Liver (tissue), 9 donors: Measurements from ENCODE around the gene SAYSD1. TPM values are rescaled to one million over a fixed set of nuclear protein-coding genes. Genes with fewer than 3 reads are reported as not detected.

Experiments used
- DNase-seq: peaks from one replicate; pipeline ENCODE4 v3.0.0-alpha.2; 2017; ENCODE audit warnings: low spot score
- H3K27ac ChIP-seq, 2 donors: one replicate each; pipeline ENCODE4 v1.7.0; 2013; ENCODE audit warnings: inconsistent platforms in 2 of 2, low read length in 2 of 2, control low read depth in 1 of 2, low read depth in 1 of 2, mild to moderate bottlenecking in 1 of 2
- H3K27me3 ChIP-seq, 4 donors: one replicate each; pipeline versions ENCODE4 v1.6.1 to v1.7.0; 2013; ENCODE audit warnings: low read length in 3 of 4, inconsistent platforms in 1 of 4, mild to moderate bottlenecking in 1 of 4, moderate library complexity in 1 of 4; ENCODE audit not compliant: control insufficient read depth in 4 of 4, insufficient read depth in 4 of 4
- H3K36me3 ChIP-seq, 4 donors: one replicate each; pipeline versions ENCODE4 v1.6.1 to v1.7.0; 2013; ENCODE audit warnings: low read length in 3 of 4, mild to moderate bottlenecking in 3 of 4, low read depth in 1 of 4, moderate library complexity in 1 of 4; ENCODE audit not compliant: control insufficient read depth in 4 of 4, insufficient read depth in 3 of 4
- H3K4me1 ChIP-seq, 4 donors: one replicate each; pipeline versions ENCODE4 v1.6.1 to v1.7.0; 2013; ENCODE audit warnings: low read length in 3 of 4, mild to moderate bottlenecking in 3 of 4, moderate library complexity in 1 of 4; ENCODE audit not compliant: control insufficient read depth in 4 of 4, insufficient read depth in 4 of 4
- H3K4me3 ChIP-seq, 3 donors: one replicate each; pipeline versions ENCODE4 v1.6.1 to v1.7.0; 2013; ENCODE audit warnings: low read length in 3 of 3, control low read depth in 1 of 3, low read depth in 1 of 3, mild to moderate bottlenecking in 1 of 3
- H3K9ac ChIP-seq, 2 donors: one replicate each; pipeline ENCODE4 v1.7.0; 2013; ENCODE audit warnings: low read length in 2 of 2, mild to moderate bottlenecking in 2 of 2, moderate library complexity in 2 of 2, control low read depth in 1 of 2, low read depth in 1 of 2
- H3K9me3 ChIP-seq, 4 donors: one replicate each; pipeline versions ENCODE4 v1.6.1 to v1.7.0; 2013; ENCODE audit warnings: low read length in 3 of 4; ENCODE audit not compliant: control insufficient read depth in 4 of 4
- CTCF ChIP-seq: fragments of 150-350 bp; IDR thresholded peaks from 2 replicates; pipeline ENCODE4 v1.5.1; 2017; ENCODE audit warnings: improper control_type of control experiment, low read depth, low read length; ENCODE audit not compliant: missing input control
- EGR1 ChIP-seq, 2 donors: IDR thresholded peaks; 2 replicates each; pipeline ENCODE4 v1.6.1; 2016 to 2018; ENCODE audit warnings: antibody characterized with exemption in 2 of 2, low read depth in 2 of 2
- FOXA1 ChIP-seq: IDR thresholded peaks from 2 replicates; pipeline ENCODE4 v1.6.1; 2016; ENCODE audit warnings: antibody characterized with exemption
- FOXA2 ChIP-seq: IDR thresholded peaks from 2 replicates; pipeline ENCODE4 v1.6.1; 2016; ENCODE audit warnings: antibody characterized with exemption
- GABPA ChIP-seq, 2 donors: IDR thresholded peaks in 1 of 2; conservative IDR thresholded peaks in 1 of 2; 2 replicates each; pipeline ENCODE4 v1.6.1; 2016; ENCODE audit warnings: antibody characterized with exemption in 2 of 2, mild to moderate bottlenecking in 1 of 2, moderate library complexity in 1 of 2
- HNF4A ChIP-seq, 2 donors: conservative IDR thresholded peaks; 2 replicates each; pipeline ENCODE4 v1.6.1; 2016; ENCODE audit warnings: antibody characterized with exemption in 2 of 2, mild to moderate bottlenecking in 2 of 2
- JUND ChIP-seq, 2 donors: IDR thresholded peaks; 2 replicates each; pipeline ENCODE4 v1.6.1; 2016; ENCODE audit warnings: antibody characterized with exemption in 2 of 2
- MAX ChIP-seq: IDR thresholded peaks from 2 replicates; pipeline ENCODE4 v1.6.1; 2016; ENCODE audit warnings: antibody characterized with exemption
- NR2F2 ChIP-seq: IDR thresholded peaks from 2 replicates; pipeline ENCODE4 v1.6.1; 2016; ENCODE audit warnings: antibody characterized with exemption
- RAD21 ChIP-seq, 2 donors: IDR thresholded peaks; 2 replicates each; pipeline ENCODE4 v1.6.1; 2016; ENCODE audit warnings: antibody characterized with exemption in 2 of 2, mild to moderate bottlenecking in 2 of 2
- REST ChIP-seq: IDR thresholded peaks from 2 replicates; pipeline ENCODE4 v1.6.1; 2016; ENCODE audit warnings: antibody characterized with exemption, mild to moderate bottlenecking
- RXRA ChIP-seq, 2 donors: IDR thresholded peaks; 2 replicates each; pipeline ENCODE4 v1.6.1; 2017 to 2018; ENCODE audit warnings: antibody characterized with exemption in 2 of 2, mild to moderate bottlenecking in 1 of 2
- SP1 ChIP-seq: IDR thresholded peaks from 2 replicates; pipeline ENCODE4 v1.6.1; 2018; ENCODE audit warnings: antibody characterized with exemption, mild to moderate bottlenecking
- YY1 ChIP-seq: IDR thresholded peaks from 2 replicates; pipeline ENCODE4 v1.6.1; 2016; ENCODE audit warnings: antibody characterized with exemption, mild to moderate bottlenecking
- WGBS: extraction: QIAGEN DNeasy Blood & Tissue Kit; methylation state at CpG from one replicate; pipeline ENCODE4 v1.1.7; 2013; 5-methylcytosine and 5-hydroxymethylcytosine counted together
- polyA plus RNA-seq, 2 donors: library from polyadenylated mRNA; stranded (reverse) in 1 of 2; unstranded in 1 of 2; fragments of 200-250 nt in 1 of 2; fragments of >200 nt in 1 of 2; fragmentation: Nextera tagmentation in 1 of 2; extraction: Ambion mirVana in 1 of 2; gene quantifications; one replicate each; pipeline versions ENCODE4 v1.2.1 to v1.2.3, GENCODE V29; 2013 to 2015
- total RNA-seq, 2 donors: library from RNA; depleted of rRNA; stranded (reverse); fragments of >200 nt; gene quantifications; one replicate each; pipeline ENCODE4 v1.2.3, GENCODE V29; 2014
- TF ChIP-seq, protein P1 (sequence below): IDR thresholded peaks from 2 replicates; pipeline ENCODE4 v1.6.1; 2016; ENCODE audit warnings: antibody characterized with exemption
- TF ChIP-seq, protein P2 (sequence below): IDR thresholded peaks from 2 replicates; pipeline ENCODE4 v1.6.1; 2016; ENCODE audit warnings: antibody characterized with exemption
- donor health status: healthy.
- donor health status: healthy.
- donor health status: healthy.
- donor health status: healthy.
- donor health status: healthy.

SAYSD1 gene
- total and polyA plus RNA-seq, 4 donors, result 6.5 to 12.2 (median 9.3) TPM

DNA sequence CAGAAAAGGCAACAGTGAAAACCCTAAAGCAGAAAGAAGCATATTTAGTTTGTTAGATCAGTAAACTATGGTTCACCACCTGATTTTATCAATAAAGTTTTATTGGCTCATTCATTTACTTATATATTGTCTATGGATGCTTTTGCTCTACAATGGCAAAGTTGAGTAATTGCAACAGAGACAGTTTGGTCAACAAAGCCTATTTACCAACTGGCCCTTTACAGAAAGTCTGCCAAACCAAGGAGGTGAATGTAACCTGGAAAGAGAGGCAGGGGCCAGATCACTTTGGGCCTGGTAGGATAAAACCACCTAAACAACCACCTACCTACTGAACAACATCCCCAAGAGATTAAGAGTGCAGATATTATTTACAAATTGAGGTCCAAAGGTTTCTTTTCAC lies 19.4 kb downstream of the SAYSD1 start:
- TF ChIP-seq JUND (IDR thresholded peaks at IDR 0.05), result peak in 1 of 2 donors; percentile 46
- TF ChIP-seq RXRA (IDR thresholded peaks at IDR 0.05), result peak; percentile 55 to 65
- peak; percentile 92 for TF ChIP-seq FOXA1
- no peak for TF ChIP-seq NR2F2
- TF ChIP-seq CTCF, result no peak
- TF ChIP-seq EGR1 (IDR thresholded peaks at IDR 0.05; ENCODE audit: low read depth in 2 of 2), result no peak
- peak; percentile 92 for TF ChIP-seq FOXA2
- TF ChIP-seq GABPA (IDR thresholded peaks at IDR 0.05 in 1 of 2, conservative IDR thresholded peaks at IDR 0.05 in 1 of 2), result no peak
- peak; percentile 39 to 42 for TF ChIP-seq HNF4A (conservative IDR thresholded peaks at IDR 0.05)
- TF ChIP-seq, protein P1, sequence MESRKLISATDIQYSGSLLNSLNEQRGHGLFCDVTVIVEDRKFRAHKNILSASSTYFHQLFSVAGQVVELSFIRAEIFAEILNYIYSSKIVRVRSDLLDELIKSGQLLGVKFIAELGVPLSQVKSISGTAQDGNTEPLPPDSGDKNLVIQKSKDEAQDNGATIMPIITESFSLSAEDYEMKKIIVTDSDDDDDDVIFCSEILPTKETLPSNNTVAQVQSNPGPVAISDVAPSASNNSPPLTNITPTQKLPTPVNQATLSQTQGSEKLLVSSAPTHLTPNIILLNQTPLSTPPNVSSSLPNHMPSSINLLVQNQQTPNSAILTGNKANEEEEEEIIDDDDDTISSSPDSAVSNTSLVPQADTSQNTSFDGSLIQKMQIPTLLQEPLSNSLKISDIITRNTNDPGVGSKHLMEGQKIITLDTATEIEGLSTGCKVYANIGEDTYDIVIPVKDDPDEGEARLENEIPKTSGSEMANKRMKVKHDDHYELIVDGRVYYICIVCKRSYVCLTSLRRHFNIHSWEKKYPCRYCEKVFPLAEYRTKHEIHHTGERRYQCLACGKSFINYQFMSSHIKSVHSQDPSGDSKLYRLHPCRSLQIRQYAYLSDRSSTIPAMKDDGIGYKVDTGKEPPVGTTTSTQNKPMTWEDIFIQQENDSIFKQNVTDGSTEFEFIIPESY, result no peak
- no peak for TF ChIP-seq REST
- H3K9ac ChIP-seq, result no peak overlapping the region
- H3K27me3 ChIP-seq, result no peaks in the 10 kb centered on the region
- H3K9me3 ChIP-seq, result no peaks in the 10 kb centered on the region
- peaks cover 4 to 22% (median 16%) of the 10 kb centered on the region in 4 donors for H3K4me1 ChIP-seq
- H3K27ac ChIP-seq, result no peak overlapping the region
- no peaks in the 10 kb centered on the region for H3K36me3 ChIP-seq
- H3K4me3 ChIP-seq, result no peak overlapping the region
- no peak for DNase-seq

DNA sequence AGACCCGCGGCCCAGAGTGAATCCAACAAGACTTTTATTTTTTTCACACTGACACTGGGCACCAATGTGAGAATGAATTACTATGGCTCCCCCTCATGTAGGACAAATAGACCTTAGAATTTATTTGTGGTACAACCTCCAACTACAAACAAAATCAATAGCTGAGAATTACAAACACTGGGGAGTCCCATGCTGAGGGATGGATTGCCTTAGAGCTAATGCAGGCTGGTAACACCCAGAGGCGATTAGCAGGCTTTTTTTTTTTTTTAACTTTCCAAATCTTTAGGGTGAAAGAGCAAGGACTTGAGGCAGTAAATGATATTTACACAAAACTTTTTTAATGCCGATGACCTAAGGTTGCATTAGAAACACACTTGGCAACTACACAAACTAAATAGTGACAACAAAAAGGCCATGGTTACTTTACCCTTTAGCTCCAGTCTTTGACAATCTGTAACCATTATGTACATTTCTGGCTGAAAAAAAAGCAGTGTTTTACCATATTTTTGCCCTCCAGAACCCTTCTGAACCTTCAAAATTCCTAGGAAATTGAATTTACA lies 21.8 kb downstream of the SAYSD1 start:
- no peaks in the 10 kb centered on the region for H3K36me3 ChIP-seq
- no peak overlapping the region for H3K9ac ChIP-seq
- no peaks in the 10 kb centered on the region for H3K9me3 ChIP-seq
- no peak overlapping the region for H3K27ac ChIP-seq
- H3K4me3 ChIP-seq, result no peak overlapping the region
- DNase-seq, result no peak
- H3K4me1 ChIP-seq, result peaks cover 4 to 22% (median 16%) of the 10 kb centered on the region in 4 donors
- 47% methylated on average over 4 of the region's 4 CpGs for whole genome bisulfite sequencing
- H3K27me3 ChIP-seq, result no peaks in the 10 kb centered on the region
- TF ChIP-seq, protein P2, sequence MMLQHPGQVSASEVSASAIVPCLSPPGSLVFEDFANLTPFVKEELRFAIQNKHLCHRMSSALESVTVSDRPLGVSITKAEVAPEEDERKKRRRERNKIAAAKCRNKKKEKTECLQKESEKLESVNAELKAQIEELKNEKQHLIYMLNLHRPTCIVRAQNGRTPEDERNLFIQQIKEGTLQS, result no peak
- TF ChIP-seq JUND (IDR thresholded peaks at IDR 0.05) (peak in 1 of 2 donors; percentile 55), SP1 (peak; percentile 17), HNF4A (conservative IDR thresholded peaks at IDR 0.05) (peak in 1 of 2 donors; percentile 74), CTCF (no peak), GABPA (IDR thresholded peaks at IDR 0.05 in 1 of 2, conservative IDR thresholded peaks at IDR 0.05 in 1 of 2) (no peak), YY1 (peak; percentile 9), MAX (no peak), RXRA (IDR thresholded peaks at IDR 0.05) (peak; percentile 41 to 83), RAD21 (IDR thresholded peaks at IDR 0.05) (peak in 1 of 2 donors; percentile 31), FOXA2 (peak; percentile 75), NR2F2 (no peak)
- TF ChIP-seq, protein P1, result peak; percentile 37
